Activated naive CD4-positive, alpha-beta T cell treated with anti-CD3 and anti-CD28 coated beads, Interleukin-2, amount 50 U/mL, for 72 hours (primary cell): ENCODE measurements around the gene RNF175. TPM values are rescaled to one million over a fixed set of nuclear protein-coding genes. Genes with fewer than 3 reads are reported as not detected.

Experiments
- ATAC-seq, 2 donors: fragments of 150-1000 bp; cut with Tn5 transposase; 2 replicates each; pipeline ENCODE4 v1.10.0; 2021; ENCODE audit warnings: mild to moderate bottlenecking in 2 of 2, moderate library complexity in 2 of 2
- DNase-seq, 2 donors: peaks; one replicate each; pipeline ENCODE4 v3.0.0; 2021 to 2022; ENCODE audit warnings: low spot score in 2 of 2
- H3K27ac Mint-ChIP-seq, 2 donors: one replicate each; pipeline ENCODE4 v1.8.0; 2022; ENCODE audit warnings: mild to moderate bottlenecking in 2 of 2, mixed read lengths in 2 of 2
- H3K36me3 Mint-ChIP-seq, 2 donors: one replicate each; pipeline ENCODE4 v1.8.0; 2022; ENCODE audit warnings: mixed read lengths in 2 of 2
- H3K9me3 Mint-ChIP-seq, 2 donors: one replicate each; pipeline ENCODE4 v1.8.0; 2022; ENCODE audit warnings: mixed read lengths in 2 of 2
- total RNA-seq, 2 donors: library from RNA; stranded (reverse); gene quantifications; one replicate each; pipeline ENCODE4 v1.2.3, GENCODE V29; 2022

Gene RNF175
- total RNA-seq, 2 donors from 2014 or later = 0.91 to 1.1 TPM

- no peak overlapping the region for H3K27ac Mint-ChIP-seq
- ATAC-seq = no peak
- H3K36me3 Mint-ChIP-seq = no peaks in the 10 kb centered on the region
- no peaks in the 10 kb centered on the region for H3K9me3 Mint-ChIP-seq
- no peak for DNase-seq
Observed at GRCh38 chr4:153729895-153730294, 29.9 kb downstream of the RNF175 start.

- ATAC-seq (no peak), DNase-seq (no peak)
- H3K9me3 Mint-ChIP-seq = no peaks in the 10 kb centered on the region
- no peak overlapping the region for H3K27ac Mint-ChIP-seq
- H3K36me3 Mint-ChIP-seq = no peaks in the 10 kb centered on the region
Observed at GRCh38 chr4:153728660-153729059, 31.2 kb downstream of the RNF175 start.

DNA sequence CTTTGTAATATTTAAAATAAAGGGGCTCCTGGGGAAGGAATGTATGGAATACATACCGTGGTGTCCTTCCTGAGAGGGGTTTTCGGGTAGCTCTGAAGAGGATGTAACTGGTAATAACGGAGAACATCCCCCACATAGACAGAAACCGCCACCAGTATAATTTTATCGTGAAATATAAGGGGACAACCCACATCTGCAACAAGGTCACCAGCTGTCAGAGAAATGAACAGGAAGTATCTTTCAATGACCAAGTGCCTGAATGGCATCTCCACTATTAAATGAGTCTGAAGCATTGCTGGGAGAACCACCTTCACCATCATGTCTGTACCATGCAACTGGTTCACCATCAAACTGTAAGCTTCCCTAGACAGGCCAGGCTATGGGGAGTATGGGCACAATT, 31.7 kb downstream of the RNF175 start:
- Mint-ChIP-seq H3K36me3 (no peaks in the 10 kb centered on the region), H3K9me3 (no peaks in the 10 kb centered on the region)

GRCh38 chr4:153725831-153726154, 34.0 kb downstream of the RNF175 start:
- no peaks in the 10 kb centered on the region for H3K36me3 Mint-ChIP-seq

More for the DNA sequence above, 31.7 kb downstream of the RNF175 start:
- DNase-seq = no peak
- ATAC-seq = no peak
- no peak overlapping the region for H3K27ac Mint-ChIP-seq

GRCh38 chr4:153725136-153725830, 34.5 kb downstream of the RNF175 start:
- no peak overlapping the region for H3K27ac Mint-ChIP-seq
- DNase-seq (no peak), ATAC-seq (peak in 1 of 2 donors; percentile 19)
- H3K9me3 Mint-ChIP-seq = no peaks in the 10 kb centered on the region
- H3K36me3 Mint-ChIP-seq = no peaks in the 10 kb centered on the region

More at GRCh38 chr4:153725831-153726154, 34.0 kb downstream of the RNF175 start:
- ATAC-seq = no peak
- DNase-seq = no peak
- no peaks in the 10 kb centered on the region for H3K9me3 Mint-ChIP-seq
- H3K27ac Mint-ChIP-seq = no peak overlapping the region

DNA sequence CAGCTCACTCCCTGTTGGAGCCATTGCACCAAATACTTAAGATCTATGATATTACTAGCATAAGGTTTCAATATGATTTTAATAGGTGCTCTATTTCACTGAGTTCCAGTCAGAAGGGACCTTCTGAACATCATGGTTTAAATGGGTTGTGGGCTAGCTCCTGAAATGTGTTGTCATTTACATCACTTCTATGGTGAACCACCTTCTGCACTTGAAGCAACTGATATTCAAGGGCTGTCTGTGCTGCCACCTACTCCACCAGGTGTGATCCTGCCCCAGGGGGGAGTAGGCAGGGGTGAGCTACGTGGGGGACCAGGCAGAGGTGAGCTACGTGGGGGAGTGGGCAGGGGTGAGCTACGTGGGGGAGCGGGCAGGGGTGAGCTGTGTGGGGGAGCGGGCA, 35.2 kb downstream of the RNF175 start:
- Mint-ChIP-seq H3K27ac (no peak overlapping the region), H3K36me3 (no peaks in the 10 kb centered on the region), H3K9me3 (no peaks in the 10 kb centered on the region)
- ATAC-seq (peak; percentile 11 to 95), DNase-seq (peak in 1 of 2 donors; percentile 7)

- H3K9me3 Mint-ChIP-seq = peaks cover 0 to 8% of the 10 kb centered on the region in 2 donors
- ATAC-seq (no peak), DNase-seq (no peak)
- H3K27ac Mint-ChIP-seq = no peak overlapping the region
- peaks cover 5 to 10% of the 10 kb centered on the region in 2 donors for H3K36me3 Mint-ChIP-seq
Observed at GRCh38 chr4:153722036-153722435, 37.8 kb downstream of the RNF175 start.

DNA sequence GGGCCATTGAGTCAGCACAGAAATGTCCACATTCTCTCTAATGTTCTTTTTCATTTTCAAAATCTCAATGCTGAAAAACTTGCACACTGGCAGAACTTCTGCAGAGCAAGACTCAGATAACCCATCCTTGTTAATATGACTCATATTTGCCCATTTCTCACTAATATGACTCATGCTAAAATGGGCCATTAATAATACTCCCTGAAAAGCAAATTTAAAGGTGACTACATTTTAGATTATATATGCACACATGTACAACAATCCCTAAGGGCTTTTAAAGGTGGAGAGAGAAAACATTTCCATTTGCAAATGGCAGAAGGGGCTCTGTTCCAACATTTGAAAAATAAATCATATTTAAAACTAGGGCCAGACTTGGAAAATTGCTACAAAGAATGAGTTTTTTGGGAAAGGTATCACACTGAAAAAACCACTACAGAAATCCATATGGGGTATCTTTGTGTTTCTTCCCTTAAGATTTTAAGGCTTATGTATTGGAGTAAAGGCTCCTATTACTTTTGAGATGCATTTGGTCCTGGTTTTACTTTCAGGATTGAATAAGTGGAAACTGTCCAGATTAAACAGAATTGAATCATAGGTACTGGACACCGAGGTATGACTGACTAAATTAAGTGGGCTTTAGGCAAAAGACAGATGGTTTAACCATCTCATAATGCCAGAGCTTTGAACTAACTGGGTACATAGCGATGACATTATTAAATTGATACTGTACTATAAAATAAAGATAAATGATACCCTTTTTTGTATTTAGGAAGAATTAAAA, 45.8 kb downstream of the RNF175 start:
- DNase-seq (no peak), ATAC-seq (no peak)
- Mint-ChIP-seq H3K9me3 (peaks cover 0 to 8% of the 10 kb centered on the region in 2 donors), H3K27ac (no peak overlapping the region), H3K36me3 (peaks cover 1 to 10% of the 10 kb centered on the region in 2 donors)

- ATAC-seq (no peak), DNase-seq (no peak)
- no peaks in the 10 kb centered on the region for H3K36me3 Mint-ChIP-seq
- H3K27ac Mint-ChIP-seq = no peak overlapping the region
- no peaks in the 10 kb centered on the region for H3K9me3 Mint-ChIP-seq
Observed at GRCh38 chr4:153710681-153711080, 49.1 kb downstream of the RNF175 start.

DNA sequence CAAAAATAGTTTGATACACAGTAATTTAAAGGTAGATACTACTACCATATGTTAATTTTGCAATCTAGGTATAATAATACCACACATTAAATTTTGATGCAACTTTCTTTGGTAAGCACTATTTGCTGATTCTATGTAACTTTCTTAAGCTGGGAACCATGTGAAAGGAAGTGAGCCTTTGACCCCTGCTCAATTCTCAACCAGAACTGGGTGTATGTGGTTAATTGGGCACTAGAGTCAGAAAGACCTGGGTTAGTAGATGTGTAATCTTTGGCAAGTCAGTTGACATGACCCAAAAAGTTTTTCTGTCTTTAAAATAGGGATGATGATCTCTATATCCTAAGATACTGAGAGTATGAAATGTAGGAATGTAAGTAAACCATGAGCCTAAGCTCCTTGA, 53.3 kb downstream of the RNF175 start:
- Mint-ChIP-seq H3K27ac (no peak overlapping the region), H3K9me3 (no peaks in the 10 kb centered on the region), H3K36me3 (no peaks in the 10 kb centered on the region)
- DNase-seq = no peak
- no peak for ATAC-seq

DNA sequence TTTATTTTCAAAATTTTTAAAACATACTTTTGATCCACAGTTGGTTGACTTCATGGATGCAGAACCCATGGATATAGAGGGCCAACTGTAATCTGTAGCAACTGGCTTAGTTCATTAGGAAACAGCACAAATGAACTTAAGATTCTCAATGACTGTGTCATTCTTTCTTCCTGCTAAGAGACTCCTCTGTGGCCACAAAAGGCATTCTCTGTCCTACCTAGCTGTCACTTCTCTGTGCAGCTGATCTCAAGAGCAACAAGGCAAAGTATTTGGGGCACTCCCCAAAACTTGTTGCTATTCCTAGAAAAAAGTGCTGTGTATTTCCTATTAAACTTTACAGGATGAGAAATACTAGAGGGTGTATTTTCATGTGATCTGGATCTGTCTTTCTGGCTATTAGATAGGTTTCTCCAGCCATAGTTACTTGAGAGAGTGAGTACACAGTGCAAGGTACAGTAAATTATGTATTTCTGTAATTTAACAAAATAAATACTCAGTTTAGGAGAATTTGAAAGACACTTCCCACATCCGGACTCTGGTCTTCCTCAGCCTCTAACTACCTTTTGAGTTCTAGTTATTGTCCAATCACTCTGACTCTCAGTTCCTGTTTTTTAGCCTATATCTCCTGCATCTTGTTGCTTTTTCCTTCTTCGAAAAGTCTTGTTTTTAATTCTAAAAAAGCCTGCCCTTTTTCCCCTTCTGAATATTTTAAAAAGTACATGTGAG, 53.9 kb downstream of the RNF175 start:
- DNase-seq (no peak), ATAC-seq (no peak)
- Mint-ChIP-seq H3K36me3 (no peaks in the 10 kb centered on the region), H3K9me3 (no peaks in the 10 kb centered on the region), H3K27ac (no peak overlapping the region)

DNA sequence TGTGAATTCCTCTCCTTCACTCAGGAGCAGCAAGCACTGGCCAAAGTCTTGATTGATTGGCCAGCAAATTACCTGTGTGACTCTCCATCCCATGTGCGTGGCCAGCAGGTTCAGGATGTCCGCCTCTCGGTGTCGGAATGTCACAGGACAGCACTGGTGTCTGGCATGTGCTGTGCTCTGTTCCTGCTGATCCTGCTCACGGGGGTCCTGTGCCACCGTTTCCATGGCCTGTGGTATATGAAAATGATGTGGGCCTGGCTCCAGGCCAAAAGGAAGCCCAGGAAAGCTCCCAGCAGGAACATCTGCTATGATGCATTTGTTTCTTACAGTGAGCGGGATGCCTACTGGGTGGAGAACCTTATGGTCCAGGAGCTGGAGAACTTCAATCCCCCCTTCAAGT, 55.3 kb downstream of the RNF175 start:
- DNase-seq (no peak), ATAC-seq (no peak)
- H3K36me3 Mint-ChIP-seq = no peaks in the 10 kb centered on the region
- no peaks in the 10 kb centered on the region for H3K9me3 Mint-ChIP-seq
- no peak overlapping the region for H3K27ac Mint-ChIP-seq

- Mint-ChIP-seq H3K9me3 (peaks cover 3 to 22% of the 10 kb centered on the region in 2 donors), H3K36me3 (peaks cover 24 to 32% of the 10 kb centered on the region in 2 donors), H3K27ac (peak overlapping the region in 1 of 2 donors; percentile 65)
- DNase-seq (no peak), ATAC-seq (no peak)
Observed at GRCh38 chr4:153684971-153685371, 74.9 kb downstream of the RNF175 start.

DNA sequence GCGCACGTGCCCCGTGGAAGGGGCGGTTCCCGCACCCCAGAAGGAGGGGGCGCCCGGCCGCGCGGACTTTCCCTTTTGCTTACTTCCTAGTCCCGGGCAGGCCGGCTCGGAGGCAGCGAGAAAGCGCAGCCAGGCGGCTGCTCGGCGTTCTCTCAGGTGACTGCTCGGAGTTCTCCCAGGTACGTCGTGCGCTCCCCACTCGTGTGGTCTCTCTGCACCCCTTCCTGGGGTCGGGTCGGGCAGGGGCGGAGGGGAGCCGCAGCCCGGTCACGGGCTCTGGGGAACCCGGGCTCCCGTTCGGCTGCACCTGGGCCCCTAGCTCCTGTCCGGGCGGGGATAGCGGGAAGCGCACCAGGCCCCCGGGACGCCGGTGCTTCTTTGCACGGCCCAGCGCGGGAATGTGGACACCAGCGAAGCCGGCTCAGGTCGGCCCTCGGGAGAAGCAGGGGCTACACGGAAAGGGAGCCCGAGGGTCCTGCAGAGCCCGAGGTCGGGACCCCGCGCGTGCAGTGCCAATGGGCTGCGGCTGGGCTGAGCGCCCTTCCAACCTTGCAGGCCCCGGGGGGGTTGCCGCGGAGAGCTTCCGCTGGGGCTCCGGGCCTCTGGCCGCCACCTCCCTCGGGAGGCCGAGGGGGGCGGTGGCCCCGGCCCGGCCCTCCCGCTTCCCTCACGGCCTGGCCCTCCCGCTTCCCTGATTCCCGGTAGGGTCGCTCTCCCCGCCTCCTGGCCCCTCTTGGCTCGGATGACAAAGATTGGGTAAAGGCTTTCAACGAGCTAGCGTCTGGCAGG, 75.4 kb downstream of the RNF175 start, which contains the start of gene TLR2:
TLR2 (plus strand) TSS at position 99 of the 789 bp plus-strand sequence. CDS start 18,628 bp downstream, outside the sequence.
- DNase-seq (peak; percentile 57 to 65), ATAC-seq (peak; percentile 90 to 92)
- peak within 1 kb of the TSS in 1 of 2 donors; percentile 65 for H3K27ac Mint-ChIP-seq
- peaks cover 0 to 18% of the 10 kb centered on the region in 2 donors for H3K9me3 Mint-ChIP-seq
- H3K36me3 Mint-ChIP-seq = peaks cover 18 to 27% of the 10 kb centered on the region in 2 donors

GRCh38 chr4:153683763-153684181, 76.1 kb downstream of the RNF175 start:
- Mint-ChIP-seq H3K36me3 (peaks cover 12 to 21% of the 10 kb centered on the region in 2 donors), H3K9me3 (peaks cover 0 to 12% of the 10 kb centered on the region in 2 donors), H3K27ac (no peak overlapping the region)
- ATAC-seq (no peak), DNase-seq (no peak)

GRCh38 chr4:153679486-153679885, 80.3 kb downstream of the RNF175 start:
- Mint-ChIP-seq H3K9me3 (peaks cover 5 to 16% of the 10 kb centered on the region in 2 donors), H3K27ac (no peak overlapping the region), H3K36me3 (peaks cover 0 to 7% of the 10 kb centered on the region in 2 donors)
- DNase-seq = no peak
- no peak for ATAC-seq
